Endothelial cell of umbilical vein (primary cell): ENCODE data around the gene GAS7. TPM values are rescaled to one million over a fixed set of nuclear protein-coding genes. Genes with fewer than 3 reads are reported as not detected.

Source experiments
- BruUV-seq: library from RNA; stranded (reverse); fragments of 400-500 nt; replicated peaks from 2 replicates; lab custom pipeline; 2021; lab: Mats Ljungman, UMichigan
- CTCF ChIA-PET: fragments of 300-600, 350-600 bp; sonication (Branson Sonifier 250); formaldehyde crosslinking; loops from one replicate; lab custom pipeline; 2021; ENCODE audit warnings: antibody characterized with exemption, inconsistent platforms; lab: Charles Lee
- POLR2A ChIA-PET: fragments of 300-600, 350-600 bp; sonication (Branson Sonifier 250); formaldehyde crosslinking; loops from one replicate; lab custom pipeline; 2021; ENCODE audit warnings: antibody characterized with exemption, inconsistent platforms; lab: Charles Lee
- DNase-seq: peaks from one replicate; pipeline ENCODE4 v3.0.0-alpha.2; 2011; ENCODE audit warnings: low read depth, low spot score
- FAIRE-seq: peaks from 2 replicates; lab custom pipeline; 2011; peaks lifted over from hg19 to GRCh38; lab: Jason Lieb, UNC
- H2AFZ ChIP-seq: 2 replicates; pipeline ENCODE4 v1.6.0; 2012; ENCODE audit warnings: low read depth, low read length, control low read depth, inconsistent platforms
- H3K27ac ChIP-seq: 2 replicates; pipeline ENCODE4 v1.5.1; 2011; ENCODE audit warnings: low read depth, mild to moderate bottlenecking, control low read depth, low read length, moderate library complexity; ENCODE audit not compliant: insufficient read depth
- H3K27me3 ChIP-seq, 2 experiments: 2 replicates each; pipeline versions ENCODE4 v1.6.0 to v1.6.1; 2011; ENCODE audit warnings: low read length in 2 of 2, mixed read lengths in 1 of 2; ENCODE audit not compliant: control insufficient read depth in 2 of 2, insufficient read depth in 2 of 2
- H3K36me3 ChIP-seq, 2 experiments: 2 replicates in 1 of 2; 3 replicates in 1 of 2; pipeline ENCODE4 v1.5.1; 2011; ENCODE audit warnings: low read length in 2 of 2, mild to moderate bottlenecking in 1 of 2, moderate library complexity in 1 of 2; ENCODE audit not compliant: control insufficient read depth in 2 of 2, insufficient read depth in 2 of 2; ENCODE audit errors: extremely low read depth in 1 of 2
- H3K4me1 ChIP-seq: 3 replicates; pipeline ENCODE4 v1.5.1; 2011; ENCODE audit warnings: mild to moderate bottlenecking, low read length; ENCODE audit not compliant: control insufficient read depth, insufficient read depth; ENCODE audit errors: extremely low read depth
- H3K4me2 ChIP-seq: 2 replicates; pipeline ENCODE4 v1.6.1; 2011; ENCODE audit warnings: low read length, control low read depth, mixed read lengths; ENCODE audit not compliant: insufficient read depth
- H3K4me3 ChIP-seq, 3 experiments: fragments of 200-600 bp in 1 of 3; sonication (generic), shearing (Covaris generic) in 1 of 3; replicated peaks in 1 of 3; 2 replicates each; pipeline ENCODE4 v1.5.1; 2011 to 2016; ENCODE audit warnings: control low read depth in 3 of 3, low read length in 3 of 3, mild to moderate bottlenecking in 2 of 3, inconsistent platforms in 1 of 3, low read depth in 1 of 3, moderate library complexity in 1 of 3; ENCODE audit not compliant: insufficient read depth in 1 of 3
- H3K79me2 ChIP-seq: 2 replicates; pipeline ENCODE4 v1.6.0; 2012; ENCODE audit warnings: low read length, inconsistent platforms; ENCODE audit not compliant: control insufficient read depth, insufficient read depth
- H3K9ac ChIP-seq: replicated peaks from 2 replicates; pipeline ENCODE3; 2011; ENCODE audit warnings: low read length, control low read depth; ENCODE audit not compliant: insufficient read depth; ENCODE audit errors: extremely low read depth
- H3K9me1 ChIP-seq: replicated peaks from 3 replicates; pipeline ENCODE4 v1.6.0; 2011; ENCODE audit warnings: mild to moderate bottlenecking, low read length; ENCODE audit not compliant: control insufficient read depth, insufficient read depth; ENCODE audit errors: extremely low read depth
- H3K9me3 ChIP-seq: replicated peaks from 2 replicates; pipeline ENCODE4 v1.5.1; 2012; ENCODE audit warnings: low read length, inconsistent platforms; ENCODE audit not compliant: control insufficient read depth, insufficient read depth
- H4K20me1 ChIP-seq: replicated peaks from 2 replicates; pipeline ENCODE3; 2011; ENCODE audit warnings: mild to moderate bottlenecking, low read length; ENCODE audit not compliant: control insufficient read depth, insufficient read depth; ENCODE audit errors: extremely low read depth
- CTCF ChIP-seq, 2 donors: IDR thresholded peaks; 1 replicate in 1 of 2; 2 replicates in 1 of 2; pipeline ENCODE4 v1.5.1; 2011; ENCODE audit warnings: low read length in 2 of 2, mild to moderate bottlenecking in 2 of 2, moderate library complexity in 2 of 2, control low read depth in 1 of 2, inconsistent platforms in 1 of 2, low read depth in 1 of 2; ENCODE audit not compliant: insufficient read depth in 1 of 2; ENCODE audit errors: extremely low read depth in 1 of 2
- EZH2 ChIP-seq: IDR thresholded peaks from 2 replicates; pipeline ENCODE4 v1.6.1; 2012; ENCODE audit warnings: borderline replicate concordance, low read depth, mild to moderate bottlenecking, moderate library complexity, low read length, inconsistent platforms; ENCODE audit not compliant: severe bottlenecking
- FOS ChIP-seq: IDR thresholded peaks from 2 replicates; pipeline ENCODE4 v1.6.1; 2011; ENCODE audit warnings: mild to moderate bottlenecking, low read length, moderate library complexity, borderline replicate concordance; ENCODE audit not compliant: insufficient read depth
- GATA2 ChIP-seq: IDR thresholded peaks from 2 replicates; pipeline ENCODE4 v1.7.0; 2011; ENCODE audit warnings: low read depth, mild to moderate bottlenecking, moderate library complexity, mixed read lengths, low read length; ENCODE audit not compliant: insufficient read length, insufficient read depth
- JUN ChIP-seq: IDR thresholded peaks from 2 replicates; pipeline ENCODE4 v1.6.1; 2011; ENCODE audit warnings: borderline replicate concordance, low read depth; ENCODE audit not compliant: insufficient read length, insufficient read depth
- MAX ChIP-seq: IDR thresholded peaks from 2 replicates; pipeline ENCODE4 v1.6.1; 2011; ENCODE audit not compliant: insufficient read depth, insufficient read length
- MYC ChIP-seq: IDR thresholded peaks from one replicate; pipeline ENCODE4 v1.6.1; 2011; ENCODE audit warnings: mild to moderate bottlenecking, low read depth, low read length
- POLR2A ChIP-seq: IDR thresholded peaks from 2 replicates; pipeline ENCODE4 v1.6.1; 2012; ENCODE audit warnings: low read depth, mild to moderate bottlenecking, control low read depth, low read length
- POLR2AphosphoS5 ChIP-seq: IDR thresholded peaks from 2 replicates; pipeline ENCODE4 v1.6.1; 2012; ENCODE audit warnings: low read depth, mild to moderate bottlenecking, control low read depth, low read length, moderate library complexity; ENCODE audit not compliant: insufficient read depth
- dilution Hi-C: fragments of 300-500 bp; cut with MboI; formaldehyde crosslinking; loops from one replicate; pipeline ENCODE4 v1.15.0; 2019; ENCODE audit warnings: low sequenced_read_pairs; ENCODE audit not compliant: extremely low pct_ligation_motif_present
- intact Hi-C: fragments of 100-400 bp; cut with micrococcal nuclease; formaldehyde crosslinking; loops from one replicate; pipeline ENCODE4 v1.10.0; 2022
- polyA plus RNA-seq, 4 experiments: library from polyadenylated mRNA; depleted of rRNA in 3 of 4; stranded (reverse) in 3 of 4; unstranded in 1 of 4; fragments of >200 nt; gene quantifications; 2 replicates each; pipeline versions ENCODE4 v1.2.1 to v1.2.3, GENCODE V29; 2011 to 2012; ENCODE audit warnings: missing spikeins in 1 of 4
- total RNA-seq: library from RNA; stranded (reverse); gene quantifications from 2 replicates; pipeline ENCODE4 v1.2.3, GENCODE V29; 2021

The GAS7 gene
- total and polyA plus RNA-seq, 2 donors (not counting 3 experiments of a cell fraction or from before 2014, with no cell fraction given) = not detected

- Histone ChIP-seq H2AFZ (no peak overlapping the region), H3K4me1 (no peaks in the 10 kb centered on the region), H3K4me3 (no peak overlapping the region), H3K27ac (no peak overlapping the region), H3K36me3 (no peaks in the 10 kb centered on the region), H3K27me3 (no peaks in the 10 kb centered on the region), H3K4me2 (no peak overlapping the region), H3K79me2 (no peaks in the 10 kb centered on the region), H4K20me1 (no peaks in the 10 kb centered on the region), H3K9ac (no peak overlapping the region), H3K9me3 (no peaks in the 10 kb centered on the region), H3K9me1 (no peaks in the 10 kb centered on the region)
- FAIRE-seq = no peak
- no TSS peak for BruUV-seq
- no peak for DNase-seq
- no peak for TF ChIP-seq MAX
- no peak for TF ChIP-seq MYC
- TF ChIP-seq GATA2 = no peak
- no peak for TF ChIP-seq POLR2AphosphoS5
- no peak for TF ChIP-seq POLR2A
- TF ChIP-seq CTCF (IDR thresholded peaks at IDR 0.05; ENCODE audit: extremely low read depth in 1 of 2, insufficient read depth in 1 of 2, low read depth in 1 of 2, low read length in 2 of 2) = no peak
- TF ChIP-seq JUN = no peak
- TF ChIP-seq FOS = no peak
- TF ChIP-seq EZH2 = no peak
- ChIA-PET POLR2A (no interaction called here), CTCF (no interaction called here)
- dilution Hi-C loops = no loop called here
- intact Hi-C loops = no loop called here
Observed at GRCh38 chr17:10200645-10201044, 2.2 kb upstream of the GAS7 start.
